GM12864 (cell line): Measurements from ENCODE around the gene WNT7B.

Experiments used
- DNase-seq: peaks from one replicate; pipeline ENCODE4 v3.0.0-alpha.2; 2011; ENCODE audit warnings: low read depth
- H3K4me3 ChIP-seq: 2 replicates; pipeline ENCODE4 v1.5.1; 2011; ENCODE audit warnings: mild to moderate bottlenecking, low read depth, low read length, control low read depth
- CTCF ChIP-seq: IDR thresholded peaks from 2 replicates; pipeline ENCODE4 v1.5.1; 2011; ENCODE audit warnings: low read depth, mild to moderate bottlenecking, moderate library complexity, low read length, control low read depth, inconsistent platforms; ENCODE audit errors: missing control alignments

The WNT7B gene

DNA sequence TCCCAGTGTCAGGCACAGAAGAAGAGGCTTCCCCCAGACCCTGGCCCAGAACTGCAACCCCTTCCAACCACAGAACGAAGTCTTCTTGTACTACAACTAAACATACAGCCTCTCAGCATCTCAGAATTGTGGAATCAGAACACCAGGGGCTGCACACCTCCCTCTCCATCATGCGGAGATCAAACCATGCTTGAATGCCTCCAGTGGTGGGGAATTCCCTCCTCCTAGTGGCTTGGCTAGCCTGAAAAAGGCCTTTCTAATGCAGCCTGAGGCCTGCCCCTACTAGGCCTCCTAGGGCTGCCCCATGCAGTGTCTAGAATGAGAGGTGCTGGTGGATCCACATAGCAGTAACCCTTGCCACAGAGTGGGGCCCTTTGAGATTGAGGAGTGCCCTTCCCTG is 62.7 kb downstream of the WNT7B start:
- no peak for DNase-seq
- TF ChIP-seq CTCF, result no peak
- H3K4me3 ChIP-seq, result no peak overlapping the region

DNA sequence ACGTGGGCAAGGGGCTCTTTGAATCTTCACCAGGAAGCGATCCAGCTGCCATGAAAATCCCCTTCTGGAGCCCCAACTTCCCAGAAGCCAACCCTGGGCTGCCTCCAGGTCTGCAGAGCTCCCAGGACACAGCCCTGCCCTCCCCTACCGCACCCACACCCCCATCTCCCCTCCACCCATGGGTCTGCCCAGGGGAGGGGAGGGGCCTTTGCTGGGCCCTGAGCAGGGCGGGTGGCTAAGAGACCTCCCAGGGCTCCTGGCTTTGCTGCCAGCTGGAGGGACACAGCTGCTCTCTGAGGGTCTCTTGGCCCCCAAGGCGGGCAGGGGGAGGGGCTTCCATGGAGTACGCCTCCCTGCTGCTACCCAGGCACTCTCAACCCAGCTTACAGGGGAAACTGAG is 64.1 kb downstream of the WNT7B start:
- TF ChIP-seq CTCF, result no peak
- H3K4me3 ChIP-seq, result no peak overlapping the region
- no peak for DNase-seq

DNA sequence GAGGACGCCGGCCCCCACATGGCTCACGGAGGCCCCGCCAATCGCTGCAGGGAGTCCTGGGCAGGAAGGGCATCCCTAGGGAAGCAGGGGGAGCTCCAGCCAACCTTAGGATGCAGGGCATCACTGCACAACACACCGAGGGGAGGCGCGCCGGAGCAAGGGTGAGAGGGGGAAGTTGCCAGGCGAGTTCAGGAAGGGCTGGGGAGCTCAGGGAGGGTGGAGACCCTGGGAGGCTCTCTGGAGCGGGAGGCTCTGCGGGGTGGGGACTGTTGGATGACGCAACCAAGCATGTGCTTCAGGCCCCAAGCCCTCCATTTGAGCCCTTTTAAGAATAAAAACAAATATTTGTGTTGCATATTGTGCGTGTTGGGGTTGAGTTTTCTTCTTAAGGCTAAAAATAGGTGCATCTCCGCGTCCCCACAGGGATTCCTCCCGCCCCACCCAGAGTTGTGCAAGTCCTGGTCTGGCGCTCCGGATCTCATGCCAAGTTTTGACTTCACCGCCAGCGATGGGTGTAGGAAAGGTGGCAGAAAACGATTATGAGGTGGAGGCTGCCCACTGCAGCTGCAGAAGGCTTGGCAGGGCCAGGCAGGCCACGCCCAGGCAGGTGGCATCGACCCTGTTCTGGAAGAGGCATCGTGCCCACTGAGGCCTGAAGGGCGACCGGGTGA is 65.2 kb downstream of the WNT7B start:
- no peak for DNase-seq
- no peak overlapping the region for H3K4me3 ChIP-seq
- TF ChIP-seq CTCF, result no peak

DNA sequence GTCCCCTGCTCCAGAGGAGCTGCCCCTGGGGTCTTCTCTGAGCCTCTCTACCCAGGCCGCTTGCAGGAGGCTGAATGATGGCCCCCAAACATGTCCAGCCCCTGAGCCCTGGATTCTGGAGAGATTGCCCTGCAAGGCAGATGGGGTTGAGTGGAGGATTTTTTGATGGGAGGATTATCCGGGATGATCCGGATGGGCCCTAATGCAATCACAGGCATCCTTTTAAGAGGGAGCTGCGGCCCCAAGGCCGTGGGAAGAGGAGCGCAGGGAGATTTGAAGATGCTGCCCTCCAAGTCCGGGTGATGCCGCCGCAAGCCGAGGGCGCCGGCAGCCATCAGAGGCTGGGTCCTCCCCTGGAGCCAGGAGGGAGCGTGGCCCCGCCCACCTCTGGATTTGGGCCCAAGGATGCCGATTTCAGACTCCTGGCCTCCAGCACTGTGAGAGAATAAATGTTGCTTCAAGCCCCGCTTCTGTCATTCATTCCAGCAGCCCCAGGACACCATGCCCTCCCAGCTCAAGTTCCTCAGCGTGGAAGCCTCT is 66.0 kb downstream of the WNT7B start:
- no peak for TF ChIP-seq CTCF
- no peak overlapping the region for H3K4me3 ChIP-seq
- DNase-seq, result no peak

DNA sequence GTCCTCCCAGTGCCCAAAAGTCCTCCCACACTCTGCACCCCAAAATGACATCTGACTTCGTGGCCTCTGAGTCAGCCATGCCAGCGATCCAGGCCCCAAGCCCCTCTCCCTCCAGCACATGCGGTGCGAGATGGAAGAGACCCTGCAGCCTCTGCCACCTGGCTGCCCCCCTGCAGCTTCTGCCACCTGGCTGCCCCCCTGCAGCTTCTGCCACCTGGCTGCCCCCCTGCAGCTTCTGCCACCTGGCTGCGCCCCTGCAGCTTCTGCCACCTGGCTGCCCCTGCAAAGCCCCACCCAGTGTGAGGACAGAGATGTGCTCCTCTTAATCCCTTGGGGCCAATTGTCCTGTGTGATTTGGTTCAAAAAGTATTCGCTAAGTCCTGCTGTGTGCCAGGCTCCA is 68.0 kb downstream of the WNT7B start:
- no peak for DNase-seq
- TF ChIP-seq CTCF, result no peak

GRCh38 chr22:45907996-45908395 is 69.0 kb downstream of the WNT7B start:
- DNase-seq, result no peak
- no peak for TF ChIP-seq CTCF
- no peak overlapping the region for H3K4me3 ChIP-seq

More for the DNA sequence above, 68.0 kb downstream of the WNT7B start:
- H3K4me3 ChIP-seq, result no peak overlapping the region

DNA sequence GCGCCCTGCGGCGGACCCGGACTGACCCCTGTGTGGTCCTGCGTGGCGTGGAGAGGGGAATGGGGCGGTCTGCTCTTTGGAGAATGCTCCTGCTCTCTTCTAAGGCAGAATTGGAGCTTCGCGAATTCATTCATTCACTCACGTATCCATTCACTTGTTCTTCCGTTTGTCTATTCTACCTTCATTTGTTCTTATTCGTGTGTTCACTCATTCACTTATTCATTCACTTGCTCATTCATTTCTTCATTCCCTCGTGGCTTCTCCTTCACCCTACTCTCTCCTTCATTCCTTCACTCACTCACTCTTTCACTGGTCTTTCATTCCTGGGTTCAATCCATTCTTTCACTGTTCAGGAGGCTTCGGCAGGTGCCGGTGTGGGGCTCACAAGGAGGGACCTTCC is 69.6 kb downstream of the WNT7B start:
- DNase-seq, result no peak

More for the DNA sequence above, 69.6 kb downstream of the WNT7B start:
- no peak overlapping the region for H3K4me3 ChIP-seq
- no peak for TF ChIP-seq CTCF
